KMS-11 (cell line): ENCODE results near the gene CTSZ.

Experiments used
- H2AFZ ChIP-seq: fragments of 200-600 bp; sonication (generic); 2 replicates; pipeline ENCODE4 v1.6.1; 2016; ENCODE audit warnings: antibody characterized with exemption, mixed run types, low read depth
- H3K27ac ChIP-seq: fragments of 200-600 bp; sonication (generic); 2 replicates; pipeline ENCODE4 v1.6.1; 2016; ENCODE audit warnings: mild to moderate bottlenecking, mixed run types
- H3K27me3 ChIP-seq: fragments of 200-600 bp; sonication (generic); 2 replicates; pipeline ENCODE4 v1.6.1; 2017; ENCODE audit warnings: mild to moderate bottlenecking, low read depth, mixed run types, moderate library complexity; ENCODE audit not compliant: insufficient read depth
- H3K36me3 ChIP-seq: fragments of 200-600 bp; sonication (generic); 2 replicates; pipeline ENCODE4 v1.6.1; 2017; ENCODE audit warnings: mild to moderate bottlenecking, mixed run types; ENCODE audit not compliant: insufficient read depth
- H3K4me1 ChIP-seq: fragments of 200-600 bp; sonication (generic); 2 replicates; pipeline ENCODE4 v1.6.1; 2016; ENCODE audit warnings: mild to moderate bottlenecking, low read depth, mixed run types; ENCODE audit not compliant: poor library complexity, severe bottlenecking
- H3K4me2 ChIP-seq: fragments of 200-600 bp; sonication (generic); 2 replicates; pipeline ENCODE4 v1.7.0; 2016; ENCODE audit warnings: mild to moderate bottlenecking, mixed run types
- H3K4me3 ChIP-seq: fragments of 200-600 bp; sonication (generic); IDR thresholded peaks from 2 replicates; pipeline ENCODE4 v1.6.1; 2017; ENCODE audit warnings: low read depth, low read length, mixed read lengths; ENCODE audit not compliant: insufficient read depth
- H3K79me2 ChIP-seq: fragments of 200-600 bp; sonication (generic); 2 replicates; pipeline ENCODE4 v1.6.1; 2016; ENCODE audit warnings: low read depth, mixed run types; ENCODE audit not compliant: insufficient read depth
- H3K9ac ChIP-seq: fragments of 200-600 bp; sonication (generic); 2 replicates; pipeline ENCODE4 v1.6.1; 2016; ENCODE audit warnings: mild to moderate bottlenecking, mixed run types
- H4K20me1 ChIP-seq: fragments of 200-600 bp; sonication (generic); 2 replicates; pipeline ENCODE4 v1.6.1; 2016; ENCODE audit warnings: mild to moderate bottlenecking, mixed run types; ENCODE audit not compliant: insufficient read depth
- CTCF ChIP-seq: fragments of 200-600 bp; sonication (generic); conservative IDR thresholded peaks from 2 replicates; pipeline ENCODE4 v1.6.1; 2017; ENCODE audit warnings: low read depth, mild to moderate bottlenecking, antibody characterized with exemption, low read length, moderate library complexity, mixed read lengths

The CTSZ gene

GRCh38 chr20:59040667-59041066 is 33.6 kb upstream of the CTSZ start:
- Histone ChIP-seq H3K9ac (no peak overlapping the region), H3K27ac (no peak overlapping the region), H2AFZ (no peak overlapping the region), H3K79me2 (peaks cover 62% of the 10 kb centered on the region), H3K4me1 (peaks cover 39% of the 10 kb centered on the region), H3K4me2 (peak overlapping the region; percentile 19; the same call in 1 of the 2 replicates), H3K27me3 (no peaks in the 10 kb centered on the region), H3K36me3 (peaks cover 25% of the 10 kb centered on the region; the same call in 1 of the 2 replicates), H4K20me1 (no peaks in the 10 kb centered on the region), H3K4me3 (no peak overlapping the region)
- no peak for TF ChIP-seq CTCF

GRCh38 chr20:59039233-59039632 is 32.2 kb upstream of the CTSZ start:
- no peak overlapping the region for H3K4me2 ChIP-seq

GRCh38 chr20:59037386-59037785 is 30.3 kb upstream of the CTSZ start:
- no peak for TF ChIP-seq CTCF
- peaks cover 60% of the 10 kb centered on the region for H3K79me2 ChIP-seq
- H3K36me3 ChIP-seq: peaks cover 29% of the 10 kb centered on the region; the same call in 1 of the 2 replicates
- H3K27me3 ChIP-seq: no peaks in the 10 kb centered on the region
- H3K4me1 ChIP-seq: peaks cover 54% of the 10 kb centered on the region
- H3K4me3 ChIP-seq: no peak overlapping the region
- no peak overlapping the region for H2AFZ ChIP-seq
- H4K20me1 ChIP-seq: no peaks in the 10 kb centered on the region
- no peak overlapping the region for H3K27ac ChIP-seq
- H3K4me2 ChIP-seq: no peak overlapping the region
- H3K9ac ChIP-seq: no peak overlapping the region

More at GRCh38 chr20:59039233-59039632, 32.2 kb upstream of the CTSZ start:
- peaks cover 62% of the 10 kb centered on the region for H3K79me2 ChIP-seq
- peaks cover 29% of the 10 kb centered on the region; the same call in 1 of the 2 replicates for H3K36me3 ChIP-seq
- peaks cover 43% of the 10 kb centered on the region for H3K4me1 ChIP-seq
- H3K27ac ChIP-seq: no peak overlapping the region
- H3K27me3 ChIP-seq: no peaks in the 10 kb centered on the region
- no peak overlapping the region for H3K4me3 ChIP-seq
- H3K9ac ChIP-seq: no peak overlapping the region
- no peak for TF ChIP-seq CTCF
- no peak overlapping the region for H2AFZ ChIP-seq
- no peaks in the 10 kb centered on the region for H4K20me1 ChIP-seq

- H3K79me2 ChIP-seq: peaks cover 56% of the 10 kb centered on the region
- H3K27me3 ChIP-seq: no peaks in the 10 kb centered on the region
- H3K9ac ChIP-seq: no peak overlapping the region
- no peak for TF ChIP-seq CTCF
- no peaks in the 10 kb centered on the region for H4K20me1 ChIP-seq
- no peak overlapping the region for H3K4me2 ChIP-seq
- H3K27ac ChIP-seq: no peak overlapping the region
- H2AFZ ChIP-seq: no peak overlapping the region
- H3K4me3 ChIP-seq: no peak overlapping the region
- peaks cover 46% of the 10 kb centered on the region for H3K4me1 ChIP-seq
- peaks cover 29% of the 10 kb centered on the region; the same call in 1 of the 2 replicates for H3K36me3 ChIP-seq
Measured at GRCh38 chr20:59035381-59035780, 28.3 kb upstream of the CTSZ start.
